Stomach (tissue), 4 donors: Measurements from ENCODE around the gene GRIK2.

Experiments
- CTCF ChIP-seq, 7 experiments: fragments of 450-650 bp in 4 of 7; fragments of 200-600 bp in 3 of 7; sonication (generic) in 3 of 7; IDR thresholded peaks; one replicate each; pipeline ENCODE4 v1.5.1; 2016 to 2019; ENCODE audit warnings: antibody characterized with exemption in 7 of 7, control low read depth in 2 of 7, mild to moderate bottlenecking in 1 of 7
- EP300 ChIP-seq: sonication (generic); formaldehyde crosslinking; IDR thresholded peaks from one replicate; pipeline ENCODE4 v1.6.1; 2017; ENCODE audit warnings: antibody characterized with exemption
- POLR2A ChIP-seq, 4 donors: fragments of 450-650 bp; IDR thresholded peaks; one replicate each; pipeline ENCODE4 v1.6.1; 2016; ENCODE audit warnings: antibody characterized with exemption in 4 of 4, control low read depth in 2 of 4, mild to moderate bottlenecking in 1 of 4, moderate library complexity in 1 of 4

GRCh38 chr6:101760843-101761621 is 367.5 kb downstream of the GRIK2 start:
- no peak for TF ChIP-seq EP300
- TF ChIP-seq CTCF (IDR thresholded peaks at IDR 0.05), result no peak
- TF ChIP-seq POLR2A (IDR thresholded peaks at IDR 0.05), result no peak
